H1 (cell line): Measurements from ENCODE around the gene DGKD. TPM values are rescaled to one million over a fixed set of nuclear protein-coding genes. Genes with fewer than 3 reads are reported as not detected.

Experiments used
- CEBPB ChIP-seq: IDR thresholded peaks from 2 replicates; pipeline ENCODE4 v1.6.1; 2012; ENCODE audit warnings: low read depth, low read length
- KDM5A ChIP-seq: fragments of 200-600 bp; IDR thresholded peaks from 2 replicates; pipeline ENCODE4 v1.7.1; 2012; ENCODE audit warnings: mild to moderate bottlenecking, low read length, inconsistent platforms, mixed read lengths
- RBBP5 ChIP-seq: IDR thresholded peaks from 2 replicates; pipeline ENCODE4 v1.7.1; 2012; ENCODE audit warnings: low read depth, mild to moderate bottlenecking, inconsistent platforms, low read length, moderate library complexity, borderline replicate concordance
- TCF12 ChIP-seq: IDR thresholded peaks from 2 replicates; pipeline ENCODE4 v1.6.1; 2011; ENCODE audit warnings: low read depth, mild to moderate bottlenecking, low read length
- polyA plus RNA-seq, 7 experiments: library from polyadenylated mRNA; depleted of rRNA in 3 of 7; stranded (reverse) in 5 of 7; unstranded in 2 of 7; fragments of >200 nt in 5 of 7; fragments of 200-250 nt in 2 of 7; gene quantifications; 1 replicate in 5 of 7; 2 replicates in 1 of 7; 4 replicates in 1 of 7; pipeline versions ENCODE4 v1.2.1 to v1.2.3, GENCODE V29; 2011 to 2013; ENCODE audit warnings: missing spikeins in 2 of 7, mixed read lengths in 2 of 7
- total RNA-seq: library from RNA; stranded (reverse); fragmentation: NEBNext Ultra II Directional; extraction: Animal tissue kit (Norgen Biotek cat#: 25700); gene quantifications from 2 replicates; pipeline ENCODE4 v1.2.1, GENCODE V29; 2021
- TF ChIP-seq, protein P1 (sequence below), 3 experiments: IDR thresholded peaks; 1 replicate in 2 of 3; 2 replicates in 1 of 3; pipeline versions ENCODE4 v1.5.1 to v1.6.1; 2011; ENCODE audit warnings: low read length in 3 of 3, mild to moderate bottlenecking in 3 of 3, inconsistent platforms in 2 of 3, low read depth in 1 of 3, moderate library complexity in 1 of 3; ENCODE audit not compliant: insufficient read depth in 1 of 3; ENCODE audit errors: control extremely low read depth in 1 of 3
- TF ChIP-seq, protein P2 (sequence below): IDR thresholded peaks from 2 replicates; pipeline ENCODE4 v1.6.1; 2012; ENCODE audit warnings: inconsistent platforms

The DGKD gene
- total and polyA plus RNA-seq, 2 of the 8 experiments (the other 6 are each of a cell fraction or from before 2014, with no cell fraction given): 7.7 to 30.9 TPM

DNA sequence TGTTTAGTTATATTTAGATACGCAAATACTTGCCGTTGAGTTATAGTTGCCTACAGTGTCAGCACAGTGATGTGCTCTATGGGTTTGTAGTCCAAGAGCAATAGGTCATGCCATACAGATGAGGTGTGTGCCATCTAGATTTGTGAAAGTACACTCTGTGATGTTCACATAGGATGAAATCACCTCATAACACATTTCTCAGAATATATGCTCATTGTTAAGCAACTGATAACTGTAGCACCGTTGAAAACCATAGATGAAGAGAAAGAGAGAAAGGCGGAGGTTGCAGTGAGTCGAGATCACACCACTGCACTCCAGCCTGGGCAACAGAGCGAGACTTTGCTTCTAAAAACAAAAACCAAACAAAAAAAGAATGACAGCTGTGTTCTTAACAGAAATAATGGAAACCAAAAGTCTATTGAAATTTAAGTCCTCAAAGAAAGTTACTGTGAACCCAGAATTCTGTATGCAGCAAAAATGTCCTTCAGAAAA is 9.5 kb downstream of the DGKD start (continued):
- TF ChIP-seq, protein P1, sequence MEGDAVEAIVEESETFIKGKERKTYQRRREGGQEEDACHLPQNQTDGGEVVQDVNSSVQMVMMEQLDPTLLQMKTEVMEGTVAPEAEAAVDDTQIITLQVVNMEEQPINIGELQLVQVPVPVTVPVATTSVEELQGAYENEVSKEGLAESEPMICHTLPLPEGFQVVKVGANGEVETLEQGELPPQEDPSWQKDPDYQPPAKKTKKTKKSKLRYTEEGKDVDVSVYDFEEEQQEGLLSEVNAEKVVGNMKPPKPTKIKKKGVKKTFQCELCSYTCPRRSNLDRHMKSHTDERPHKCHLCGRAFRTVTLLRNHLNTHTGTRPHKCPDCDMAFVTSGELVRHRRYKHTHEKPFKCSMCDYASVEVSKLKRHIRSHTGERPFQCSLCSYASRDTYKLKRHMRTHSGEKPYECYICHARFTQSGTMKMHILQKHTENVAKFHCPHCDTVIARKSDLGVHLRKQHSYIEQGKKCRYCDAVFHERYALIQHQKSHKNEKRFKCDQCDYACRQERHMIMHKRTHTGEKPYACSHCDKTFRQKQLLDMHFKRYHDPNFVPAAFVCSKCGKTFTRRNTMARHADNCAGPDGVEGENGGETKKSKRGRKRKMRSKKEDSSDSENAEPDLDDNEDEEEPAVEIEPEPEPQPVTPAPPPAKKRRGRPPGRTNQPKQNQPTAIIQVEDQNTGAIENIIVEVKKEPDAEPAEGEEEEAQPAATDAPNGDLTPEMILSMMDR (IDR thresholded peaks at IDR 0.05; ENCODE audit: control extremely low read depth in 1 of 3, insufficient read depth in 1 of 3, low read depth in 1 of 3, low read length in 3 of 3): no peak
- no peak for TF ChIP-seq TCF12
- TF ChIP-seq, protein P2, sequence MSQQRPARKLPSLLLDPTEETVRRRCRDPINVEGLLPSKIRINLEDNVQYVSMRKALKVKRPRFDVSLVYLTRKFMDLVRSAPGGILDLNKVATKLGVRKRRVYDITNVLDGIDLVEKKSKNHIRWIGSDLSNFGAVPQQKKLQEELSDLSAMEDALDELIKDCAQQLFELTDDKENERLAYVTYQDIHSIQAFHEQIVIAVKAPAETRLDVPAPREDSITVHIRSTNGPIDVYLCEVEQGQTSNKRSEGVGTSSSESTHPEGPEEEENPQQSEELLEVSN: no peak
- no peak for TF ChIP-seq KDM5A
- no peak for TF ChIP-seq RBBP5
- TF ChIP-seq CEBPB: no peak
